SK-N-MC (cell line): ENCODE results near the gene KDM4D.

ENCODE experiments used
- EZH2 ChIP-seq: fragments of 200-600 bp; sonication (generic); IDR thresholded peaks from one replicate; pipeline ENCODE4 v1.6.1; 2017; ENCODE audit warnings: antibody characterized with exemption
- POLR2AphosphoS5 ChIP-seq: IDR thresholded peaks from 2 replicates; pipeline ENCODE4 v1.6.1; 2012; ENCODE audit warnings: mild to moderate bottlenecking, low read depth, low read length, borderline replicate concordance

DNA sequence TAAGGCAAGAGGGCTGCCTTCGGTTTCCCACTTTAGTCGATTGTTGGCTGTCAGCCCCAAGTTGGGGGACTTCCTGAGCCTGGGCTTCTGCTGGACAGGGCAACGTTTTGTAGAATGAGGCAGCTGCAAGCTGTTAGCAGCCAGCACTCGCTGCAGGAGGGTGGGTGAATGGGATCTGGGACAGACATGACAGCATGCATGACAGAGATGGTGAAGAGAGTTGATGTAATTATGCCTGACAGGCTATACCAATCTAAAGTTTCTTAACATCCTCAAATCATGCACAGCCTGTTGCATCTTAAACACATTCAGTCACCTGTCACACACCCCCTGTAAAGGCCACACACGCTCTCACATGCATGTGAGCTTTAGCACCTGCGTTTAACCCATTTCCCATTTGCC is 49.3 kb upstream of the KDM4D start:
- TF ChIP-seq POLR2AphosphoS5: no peak
- TF ChIP-seq EZH2: no peak
